Heart left ventricle (tissue), 13 donors: Measurements from ENCODE around the gene FAM131C.

Source experiments
- POLR2A ChIP-seq, 2 donors: fragments of 450-650 bp; IDR thresholded peaks; one replicate each; pipeline ENCODE4 v1.6.1; 2017; ENCODE audit warnings: antibody characterized with exemption in 2 of 2, mild to moderate bottlenecking in 2 of 2, moderate library complexity in 2 of 2
- TF ChIP-seq, protein P1 (sequence below), 12 donors: fragments of 200-600 bp; sonication (generic) in 4 of 12; IDR thresholded peaks; one replicate each; pipeline versions ENCODE4 v1.5.0 to v1.8.0; 2018 to 2022; ENCODE audit warnings: antibody characterized with exemption in 12 of 12, mild to moderate bottlenecking in 5 of 12
- donor health status: ischemic (EF 13 %, LVEDD 7.1; RV severe dilation, severe dysfunction).
- donor health status: DM: no; HTN: yes; CAD: no.
- donor health status: DM: no; HTN: no; CAD: no.
- donor health status: ischemic (EF 25% LVEDD 6.9; RV normal size, moderate dysfunction).
- donor health status: ischemic (EF 25% LVEDD 5.7; RV mildly dilated, moderate dysfunction).
- donor health status: ischemic (EF 35%, LVEDD 5.7; RV mildly dilated, moderate dysfunction).
- donor health status: nonischemic (EF 11% LVEDD 7.7; RV severe dilation, severe dysfunction).
- donor health status: DM: yes; HTN: yes; CAD: no.
- donor health status: PGD.
- donor health status: ischemic (EF 29% LVEDD 5.4; RV normal size, mild dysfunction).
- donor health status: nonischemic (EF 23%, LVEDD 6.1; RV moderate dilation, normal function).

DNA sequence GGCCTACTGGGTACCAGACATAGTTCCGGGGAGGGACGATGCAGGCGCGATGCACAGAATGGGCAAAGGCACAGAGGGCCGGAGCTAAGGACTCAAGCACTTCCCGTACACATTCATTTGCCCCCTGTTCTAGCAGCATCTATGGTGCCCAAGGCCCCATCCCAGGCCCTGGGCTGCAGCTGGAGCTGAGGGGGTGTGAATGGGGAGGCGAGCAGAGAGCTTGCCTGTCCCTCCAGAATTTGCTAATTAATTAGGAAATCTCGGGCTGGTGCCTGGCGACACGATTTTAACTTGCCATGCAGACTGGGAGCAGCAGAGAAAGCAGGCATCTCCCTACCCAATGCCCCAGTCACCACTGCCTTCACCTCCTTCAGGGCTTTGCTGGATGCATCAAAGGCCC lies 46.5 kb upstream of the FAM131C start:
- TF ChIP-seq, protein P1, sequence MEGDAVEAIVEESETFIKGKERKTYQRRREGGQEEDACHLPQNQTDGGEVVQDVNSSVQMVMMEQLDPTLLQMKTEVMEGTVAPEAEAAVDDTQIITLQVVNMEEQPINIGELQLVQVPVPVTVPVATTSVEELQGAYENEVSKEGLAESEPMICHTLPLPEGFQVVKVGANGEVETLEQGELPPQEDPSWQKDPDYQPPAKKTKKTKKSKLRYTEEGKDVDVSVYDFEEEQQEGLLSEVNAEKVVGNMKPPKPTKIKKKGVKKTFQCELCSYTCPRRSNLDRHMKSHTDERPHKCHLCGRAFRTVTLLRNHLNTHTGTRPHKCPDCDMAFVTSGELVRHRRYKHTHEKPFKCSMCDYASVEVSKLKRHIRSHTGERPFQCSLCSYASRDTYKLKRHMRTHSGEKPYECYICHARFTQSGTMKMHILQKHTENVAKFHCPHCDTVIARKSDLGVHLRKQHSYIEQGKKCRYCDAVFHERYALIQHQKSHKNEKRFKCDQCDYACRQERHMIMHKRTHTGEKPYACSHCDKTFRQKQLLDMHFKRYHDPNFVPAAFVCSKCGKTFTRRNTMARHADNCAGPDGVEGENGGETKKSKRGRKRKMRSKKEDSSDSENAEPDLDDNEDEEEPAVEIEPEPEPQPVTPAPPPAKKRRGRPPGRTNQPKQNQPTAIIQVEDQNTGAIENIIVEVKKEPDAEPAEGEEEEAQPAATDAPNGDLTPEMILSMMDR (IDR thresholded peaks at IDR 0.05): no peak
- no peak for TF ChIP-seq POLR2A (IDR thresholded peaks at IDR 0.05)
